Natural killer cell (primary cell): ENCODE results near the gene PIGL. TPM values are rescaled to one million over a fixed set of nuclear protein-coding genes. Genes with fewer than 3 reads are reported as not detected.

Source experiments
- ATAC-seq, 3 donors: fragments of 150-1000 bp in 2 of 3; fragments of 200-7000 bp in 1 of 3; cut with Tn5 transposase; 1 replicate in 1 of 3; 2 replicates in 2 of 3; pipeline ENCODE4 v1.10.0; 2021; ENCODE audit warnings: mild to moderate bottlenecking in 2 of 3, moderate library complexity in 2 of 3
- DNase-seq, 2 donors: peaks; one replicate each; pipeline versions ENCODE4 v3.0.0 to v3.0.0-alpha.2; 2013 to 2021; ENCODE audit warnings: mixed read lengths in 1 of 2
- H3K27ac ChIP-seq: one replicate; pipeline ENCODE4 v1.5.1; 2013; ENCODE audit warnings: mild to moderate bottlenecking, low read length
- H3K27me3 ChIP-seq: one replicate; pipeline ENCODE4 v1.6.1; 2013; ENCODE audit warnings: low read length; ENCODE audit not compliant: control insufficient read depth, insufficient read depth
- H3K36me3 ChIP-seq: one replicate; pipeline ENCODE4 v1.6.1; 2013; ENCODE audit warnings: low read length; ENCODE audit not compliant: control insufficient read depth, insufficient read depth
- H3K4me1 ChIP-seq: one replicate; pipeline ENCODE4 v1.6.1; 2013; ENCODE audit warnings: low read length; ENCODE audit not compliant: control insufficient read depth, insufficient read depth
- H3K4me3 ChIP-seq: one replicate; pipeline ENCODE4 v1.5.1; 2013; ENCODE audit warnings: low read length
- H3K9me3 ChIP-seq: one replicate; pipeline ENCODE4 v1.6.1; 2013; ENCODE audit warnings: low read length; ENCODE audit not compliant: control insufficient read depth, insufficient read depth
- H3K27ac Mint-ChIP-seq, 2 donors: one replicate each; pipeline ENCODE4 v1.8.0; 2022; ENCODE audit warnings: mild to moderate bottlenecking in 2 of 2, mixed read lengths in 2 of 2, moderate library complexity in 1 of 2
- H3K27me3 Mint-ChIP-seq, 2 donors: one replicate each; pipeline ENCODE4 v1.8.0; 2022; ENCODE audit warnings: low read depth in 2 of 2, mixed read lengths in 2 of 2
- H3K36me3 Mint-ChIP-seq: one replicate; pipeline ENCODE4 v1.8.0; 2022; ENCODE audit warnings: mixed read lengths
- H3K4me1 Mint-ChIP-seq, 2 donors: one replicate each; pipeline ENCODE4 v1.8.0; 2022; ENCODE audit warnings: mixed read lengths in 2 of 2
- H3K4me3 Mint-ChIP-seq: one replicate; pipeline ENCODE4 v1.8.0; 2022; ENCODE audit warnings: mild to moderate bottlenecking, moderate library complexity, mixed read lengths
- H3K9me3 Mint-ChIP-seq, 2 donors: one replicate each; pipeline ENCODE4 v1.8.0; 2022; ENCODE audit warnings: mixed read lengths in 2 of 2
- CTCF ChIP-seq: fragments of 200-600 bp; IDR thresholded peaks from one replicate; pipeline ENCODE4 v1.8.0; 2022; ENCODE audit warnings: antibody characterized with exemption
- WGBS: methylation state at CpG from one replicate; pipeline ENCODE4 v1.1.7; 2013; ENCODE audit warnings: missing lambda C conversion rate; ENCODE audit not compliant: insufficient coverage; 5-methylcytosine and 5-hydroxymethylcytosine counted together
- intact Hi-C: fragments of 100-400 bp; cut with micrococcal nuclease; formaldehyde crosslinking; loops from one replicate; pipeline ENCODE4 v1.14.2; 2022
- total RNA-seq, 4 donors: library from RNA; stranded (reverse); fragments of 120-200 nt in 1 of 4; gene quantifications; one replicate each; pipeline versions ENCODE4 v1.2.3 to v1.2.4, GENCODE V29; 2013 to 2022

PIGL gene
- 10 to 100 TPM; 44.2 to 68.3 (median 47.9) TPM for total RNA-seq
- 53.8 TPM for total RNA-seq (2013)

DNA sequence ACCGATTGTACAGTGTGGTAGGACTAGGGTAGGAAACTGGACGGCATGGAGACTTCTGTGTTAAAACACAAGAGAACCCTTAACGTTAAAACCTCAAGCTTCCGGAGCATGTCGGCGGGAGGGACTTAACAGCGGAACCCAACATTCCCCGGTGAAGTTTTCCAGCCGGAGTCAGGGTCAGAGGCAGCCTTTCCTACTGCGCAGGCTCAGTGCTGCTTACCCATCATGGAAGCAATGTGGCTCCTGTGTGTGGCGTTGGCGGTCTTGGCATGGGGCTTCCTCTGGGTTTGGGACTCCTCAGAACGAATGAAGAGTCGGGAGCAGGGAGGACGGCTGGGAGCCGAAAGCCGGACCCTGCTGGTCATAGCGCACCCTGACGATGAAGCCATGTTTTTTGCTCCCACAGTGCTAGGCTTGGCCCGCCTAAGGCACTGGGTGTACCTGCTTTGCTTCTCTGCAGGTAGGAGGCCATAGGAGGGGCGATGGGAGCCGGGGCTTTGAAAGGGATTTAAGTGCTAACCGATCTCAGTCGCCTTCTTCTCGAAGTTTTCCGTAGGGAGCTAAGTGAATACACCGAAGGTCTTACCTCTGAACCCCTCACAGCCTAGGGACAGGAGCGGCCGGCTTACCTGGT, at the start of gene PIGL:
Gene PIGL (plus strand): TSS at position 209 of the 634 bp plus-strand sequence. CDS start 17 bp downstream, at position 226.
- peak within 1 kb of the TSS; percentile 48 for H3K4me3 ChIP-seq
- peak within 1 kb of the TSS; percentile 94 for H3K4me3 Mint-ChIP-seq
- peak; percentile 20 to 52 (median 32) for ATAC-seq
- under 1% methylated on average over 29 of the region's 29 CpGs for WGBS
- peak within 1 kb of the TSS; percentile 57 for H3K27ac ChIP-seq
- H3K36me3 ChIP-seq: no peaks in the 10 kb centered on the region
- H3K9me3 ChIP-seq: no peaks in the 10 kb centered on the region
- no peak for TF ChIP-seq CTCF
- H3K4me1 Mint-ChIP-seq: peaks cover 37 to 41% of the 10 kb centered on the region in 2 donors
- H3K9me3 Mint-ChIP-seq: no peaks in the 10 kb centered on the region
- peaks cover 26% of the 10 kb centered on the region for H3K4me1 ChIP-seq
- H3K36me3 Mint-ChIP-seq: no peaks in the 10 kb centered on the region
- H3K27me3 Mint-ChIP-seq: no peaks in the 10 kb centered on the region
- intact Hi-C loops: loop anchor here (5.0 kb wide), 1 partner anchor 50 kb away; no protein-coding TSS in a partner anchor
- no peaks in the 10 kb centered on the region for H3K27me3 ChIP-seq
- DNase-seq: peak; percentile 54 to 94
- peak within 1 kb of the TSS; percentile 90 to 95 for H3K27ac Mint-ChIP-seq

DNA sequence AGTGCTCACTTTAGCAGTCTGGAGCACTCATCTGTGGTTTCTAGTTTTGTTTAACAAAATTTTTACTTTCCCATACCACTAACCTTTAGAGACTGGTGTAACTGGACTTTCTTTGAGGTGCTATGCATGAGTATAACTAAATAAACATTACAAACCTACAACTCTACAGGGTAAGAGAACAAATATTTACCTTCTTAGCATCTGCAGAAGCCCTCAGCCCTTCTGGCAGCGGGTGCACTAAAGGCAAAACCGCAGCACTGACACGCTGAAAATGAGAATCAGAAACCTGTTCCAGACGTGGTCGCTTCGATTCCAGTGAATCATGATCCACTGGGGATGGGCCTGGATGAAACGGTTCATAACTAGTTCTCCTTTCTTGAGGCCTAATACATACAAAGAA, 45.4 kb upstream of the PIGL start:
- Mint-ChIP-seq H3K4me3 (no peak overlapping the region), H3K36me3 (no peaks in the 10 kb centered on the region), H3K4me1 (peaks cover 16 to 17% of the 10 kb centered on the region in 2 donors), H3K27ac (no peak overlapping the region), H3K9me3 (no peaks in the 10 kb centered on the region), H3K27me3 (no peaks in the 10 kb centered on the region)
- no peak overlapping the region for H3K4me3 ChIP-seq
- no peak overlapping the region for H3K27ac ChIP-seq
- ATAC-seq (no peak), DNase-seq (no peak)
- H3K4me1 ChIP-seq: no peaks in the 10 kb centered on the region
- peaks cover 17% of the 10 kb centered on the region for H3K36me3 ChIP-seq
- WGBS: 93% methylated on average over 7 of the region's 7 CpGs
- no peaks in the 10 kb centered on the region for H3K9me3 ChIP-seq
- intact Hi-C loops: no loop called here
- no peaks in the 10 kb centered on the region for H3K27me3 ChIP-seq
- no peak for TF ChIP-seq CTCF

DNA sequence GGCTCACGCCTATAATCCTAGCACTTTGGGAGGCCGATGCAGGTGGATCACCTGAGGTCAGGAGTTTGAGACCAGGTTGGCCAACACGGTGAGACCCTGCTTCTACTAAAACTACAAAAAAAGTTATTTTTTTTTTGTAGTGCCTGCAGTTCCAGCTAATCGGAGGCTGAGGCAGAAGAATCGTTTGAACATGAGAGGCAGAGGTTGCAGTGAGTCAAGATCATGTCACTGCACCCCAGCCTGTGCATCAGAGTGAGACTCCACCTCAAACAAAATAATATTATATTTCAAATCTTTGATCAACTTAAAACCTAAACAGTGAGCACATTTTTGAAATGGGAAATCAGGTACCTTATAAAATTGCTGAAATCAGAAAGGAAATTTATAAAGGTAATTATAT, 38.2 kb upstream of the PIGL start:
- ATAC-seq (no peak), DNase-seq (no peak)
- H3K9me3 ChIP-seq: no peaks in the 10 kb centered on the region
- Mint-ChIP-seq H3K36me3 (no peaks in the 10 kb centered on the region), H3K27me3 (no peaks in the 10 kb centered on the region), H3K27ac (no peak overlapping the region), H3K4me3 (no peak overlapping the region), H3K9me3 (no peaks in the 10 kb centered on the region), H3K4me1 (peaks cover 47 to 48% of the 10 kb centered on the region in 2 donors)
- no peak overlapping the region for H3K4me3 ChIP-seq
- H3K36me3 ChIP-seq: peaks cover 2% of the 10 kb centered on the region
- H3K27ac ChIP-seq: no peak overlapping the region
- no peaks in the 10 kb centered on the region for H3K27me3 ChIP-seq
- 98% methylated on average over 5 of the region's 5 CpGs for WGBS
- TF ChIP-seq CTCF: no peak
- intact Hi-C loops: no loop called here
- no peaks in the 10 kb centered on the region for H3K4me1 ChIP-seq

DNA sequence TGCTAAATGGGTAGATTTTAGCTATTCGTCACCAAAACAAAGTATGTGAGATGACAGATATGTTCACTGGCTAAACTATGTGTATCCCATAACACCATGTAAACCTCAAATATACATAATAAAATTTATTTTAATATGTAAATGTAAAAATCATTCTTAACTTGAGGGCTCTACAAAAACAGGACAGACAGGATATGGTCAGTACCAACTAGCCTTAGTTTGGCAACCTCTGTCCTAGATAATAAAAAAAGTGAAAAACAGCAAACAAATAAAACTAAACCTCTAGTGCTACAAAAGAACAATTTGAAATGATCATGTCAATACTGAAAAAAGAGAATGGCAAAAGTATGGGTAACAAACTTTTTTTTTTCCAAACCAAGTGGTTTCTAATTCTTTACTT, 35.4 kb upstream of the PIGL start:
- H3K36me3 Mint-ChIP-seq: no peaks in the 10 kb centered on the region
- Histone ChIP-seq H3K4me1 (no peaks in the 10 kb centered on the region), H3K36me3 (peaks cover 19% of the 10 kb centered on the region), H3K27ac (no peak overlapping the region), H3K9me3 (no peaks in the 10 kb centered on the region), H3K4me3 (no peak overlapping the region), H3K27me3 (no peaks in the 10 kb centered on the region)
- H3K27ac Mint-ChIP-seq: peak overlapping the region in 1 of 2 donors; percentile 4
- intact Hi-C loops: no loop called here
- no peak for TF ChIP-seq CTCF
- WGBS: no CpG with 5 or more reads among the region's 1 CpG
- no peak overlapping the region for H3K4me3 Mint-ChIP-seq
- no peak for DNase-seq
- no peak for ATAC-seq
- H3K27me3 Mint-ChIP-seq: no peaks in the 10 kb centered on the region
- peaks cover 46 to 55% of the 10 kb centered on the region in 2 donors for H3K4me1 Mint-ChIP-seq
- no peaks in the 10 kb centered on the region for H3K9me3 Mint-ChIP-seq
